ENCODE data around the gene IRF2BPL.
"Not testable (repeated sequence)": the region's sequence is repeated elsewhere in the genome, so short reads cannot be mapped to it uniquely, and the experiment has no call there.

Gene IRF2BPL

DNA sequence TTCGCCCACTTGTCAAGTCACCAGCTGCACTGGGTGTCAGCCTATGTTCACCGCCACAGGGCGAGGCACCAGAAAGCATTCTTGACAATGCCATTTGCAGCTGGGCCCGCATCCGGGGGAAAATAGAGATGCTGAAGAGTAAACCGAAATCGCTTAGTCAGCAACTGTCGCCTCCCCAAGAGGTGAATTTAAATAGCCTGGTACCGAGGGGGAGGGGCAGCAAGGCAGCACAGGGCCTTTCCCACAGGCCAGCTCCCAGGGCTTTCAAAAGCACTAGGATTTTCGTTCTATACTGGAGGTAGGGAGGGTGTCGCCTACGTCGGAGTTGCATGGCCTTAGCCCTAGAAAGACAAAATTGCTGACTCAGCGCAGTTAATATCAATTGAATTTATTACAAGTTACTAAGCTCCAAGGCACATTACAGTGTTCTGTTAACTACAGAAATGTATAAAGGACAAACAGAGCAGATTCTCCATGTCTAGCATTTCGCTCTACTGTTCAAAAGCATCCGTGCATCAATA, 4.3 kb downstream of the IRF2BPL start:
- CTCF ChIA-PET: interaction anchor here (0.6 to 2.7 kb wide), 13 partner anchors 17 to 148 kb away, joined by 3 to 14 read pairs (median 5); no protein-coding TSS in a partner anchor
- H3K27ac ChIP-seq: peak overlapping the region; percentile 97
- DNase-seq (ENCODE audit: low spot score): no peak
- POLR2A ChIA-PET (ENCODE audit: low non-redundant PET): interaction anchor here (0.5 to 1.7 kb wide), 6 partner anchors 11 to 151 kb away, joined by 3 to 6 read pairs (median 4); no protein-coding TSS in a partner anchor
- TF ChIP-seq, protein P1, sequence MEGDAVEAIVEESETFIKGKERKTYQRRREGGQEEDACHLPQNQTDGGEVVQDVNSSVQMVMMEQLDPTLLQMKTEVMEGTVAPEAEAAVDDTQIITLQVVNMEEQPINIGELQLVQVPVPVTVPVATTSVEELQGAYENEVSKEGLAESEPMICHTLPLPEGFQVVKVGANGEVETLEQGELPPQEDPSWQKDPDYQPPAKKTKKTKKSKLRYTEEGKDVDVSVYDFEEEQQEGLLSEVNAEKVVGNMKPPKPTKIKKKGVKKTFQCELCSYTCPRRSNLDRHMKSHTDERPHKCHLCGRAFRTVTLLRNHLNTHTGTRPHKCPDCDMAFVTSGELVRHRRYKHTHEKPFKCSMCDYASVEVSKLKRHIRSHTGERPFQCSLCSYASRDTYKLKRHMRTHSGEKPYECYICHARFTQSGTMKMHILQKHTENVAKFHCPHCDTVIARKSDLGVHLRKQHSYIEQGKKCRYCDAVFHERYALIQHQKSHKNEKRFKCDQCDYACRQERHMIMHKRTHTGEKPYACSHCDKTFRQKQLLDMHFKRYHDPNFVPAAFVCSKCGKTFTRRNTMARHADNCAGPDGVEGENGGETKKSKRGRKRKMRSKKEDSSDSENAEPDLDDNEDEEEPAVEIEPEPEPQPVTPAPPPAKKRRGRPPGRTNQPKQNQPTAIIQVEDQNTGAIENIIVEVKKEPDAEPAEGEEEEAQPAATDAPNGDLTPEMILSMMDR (conservative IDR thresholded peaks at IDR 0.05; ENCODE audit: low read depth): no peak

DNA sequence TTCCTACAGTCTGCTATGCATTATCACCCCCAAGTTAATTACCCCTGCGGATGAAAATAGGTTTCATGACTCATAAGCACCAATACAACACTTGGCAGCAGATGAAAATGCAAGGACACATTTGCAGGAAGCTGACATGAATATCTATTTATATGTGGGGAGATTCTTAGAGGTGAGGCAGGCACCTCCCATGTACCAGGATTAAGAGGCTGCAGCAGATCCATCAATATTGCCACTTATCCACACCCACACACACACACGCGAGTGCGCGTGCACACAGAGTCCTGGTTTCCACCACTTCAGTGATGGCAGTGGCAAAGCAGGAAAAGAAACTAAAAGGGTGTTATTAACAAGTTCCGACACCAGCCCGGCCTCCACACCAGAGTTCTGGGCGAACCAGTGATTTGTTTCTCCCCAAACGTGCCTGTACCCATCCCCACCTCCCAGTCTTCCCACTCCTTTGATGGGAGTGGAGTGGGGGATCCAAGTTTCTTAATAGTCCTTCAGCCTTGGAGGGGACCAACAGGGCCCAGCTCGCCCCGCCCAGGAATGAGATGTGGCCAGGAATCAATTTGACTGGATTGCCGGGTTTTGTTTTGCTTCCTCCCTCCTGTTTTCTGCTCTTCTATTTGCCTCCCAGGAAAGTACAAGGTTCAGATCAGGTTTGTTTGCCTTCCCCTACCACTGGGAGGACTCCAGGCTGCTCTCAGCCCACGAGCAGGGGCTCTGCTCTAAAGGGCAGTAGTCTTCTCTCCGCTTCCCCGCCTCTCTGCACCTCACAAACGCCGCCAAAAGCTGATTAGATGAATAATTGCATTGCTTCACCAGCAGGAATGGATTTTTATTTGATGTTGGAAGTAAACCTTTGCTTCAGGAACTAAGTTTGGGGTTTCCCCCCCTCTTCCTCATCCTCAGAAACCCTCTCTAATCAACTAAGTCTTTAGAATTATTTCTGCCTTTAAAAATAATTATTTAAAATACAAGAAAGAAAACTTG, 5.2 kb downstream of the IRF2BPL start:
- DNase-seq (ENCODE audit: low spot score): no peak
- POLR2A ChIA-PET (ENCODE audit: low non-redundant PET): interaction anchor here (0.8 to 1.7 kb wide), 5 partner anchors 10 to 70 kb away, joined by 3 to 6 read pairs (median 5); no protein-coding TSS in a partner anchor
- TF ChIP-seq, protein P1 (conservative IDR thresholded peaks at IDR 0.05; ENCODE audit: low read depth): no peak; the same call in none of the 2 replicates
- CTCF ChIA-PET: interaction anchor here (0.6 to 2.7 kb wide), 14 partner anchors 16 to 147 kb away, joined by 3 to 14 read pairs (median 4); no protein-coding TSS in a partner anchor
- H3K27ac ChIP-seq: peak overlapping the region; percentile 97

DNA sequence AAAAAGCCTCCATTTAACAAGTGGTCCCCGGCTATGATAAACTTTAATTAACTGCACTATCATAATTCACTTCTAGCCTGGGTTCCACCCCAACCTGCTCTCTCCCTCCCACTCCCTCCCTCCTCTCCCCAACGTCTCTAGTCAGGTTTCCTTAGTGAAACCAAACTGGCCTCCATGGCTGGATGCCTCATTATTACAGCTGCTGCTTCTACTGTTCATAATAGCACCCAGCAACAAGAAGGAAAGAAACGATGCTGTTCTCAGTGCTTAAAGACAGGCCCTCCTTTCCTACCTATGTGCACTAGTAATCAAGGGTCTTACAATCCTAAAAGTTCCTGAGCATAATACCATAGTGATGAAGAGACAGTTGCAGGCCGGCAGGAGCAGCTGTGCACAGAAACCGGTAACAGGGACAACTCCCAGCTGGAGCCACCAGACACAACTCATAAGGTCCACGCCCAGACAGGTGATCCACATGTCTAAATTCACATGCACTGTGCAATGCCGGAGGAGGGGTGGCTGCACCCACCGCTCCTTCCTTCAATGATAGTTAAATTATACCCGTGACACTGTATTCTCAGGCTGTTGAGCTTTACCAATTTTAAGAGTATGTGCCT, 6.2 kb downstream of the IRF2BPL start:
- POLR2A ChIA-PET (ENCODE audit: low non-redundant PET): interaction anchor here (1.1 kb wide), 1 partner anchor 61 kb away, joined by 3 read pairs; no protein-coding TSS in a partner anchor
- H3K27ac ChIP-seq: peak overlapping the region; percentile 97
- DNase-seq (ENCODE audit: low spot score): no peak
- CTCF ChIA-PET: interaction anchor here (0.7 to 2.7 kb wide), 5 partner anchors 26 to 69 kb away, joined by 4 to 14 read pairs (median 7); no protein-coding TSS in a partner anchor
- TF ChIP-seq, protein P1 (conservative IDR thresholded peaks at IDR 0.05; ENCODE audit: low read depth): no peak

DNA sequence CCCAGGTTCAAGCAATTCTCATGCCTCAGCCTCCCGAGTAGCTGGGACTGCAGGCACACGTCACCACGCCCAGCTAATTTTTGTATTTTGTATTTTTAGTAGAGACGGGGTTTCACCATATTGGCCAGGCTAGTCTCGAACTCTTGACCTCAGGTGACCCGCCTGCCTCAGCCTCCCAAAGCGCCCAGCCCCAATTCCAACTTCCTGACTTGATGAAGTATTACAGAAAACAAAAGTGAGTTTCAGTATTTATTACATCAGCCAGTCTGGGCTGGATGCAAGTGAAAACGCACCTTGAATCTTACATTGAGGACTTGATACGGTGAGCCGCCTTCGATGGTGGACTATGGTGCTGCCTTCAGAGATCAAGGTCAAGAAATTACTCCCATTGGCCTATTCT, 7.1 kb downstream of the IRF2BPL start:
- CTCF ChIA-PET: interaction anchor here (0.9 to 2.6 kb wide), 2 partner anchors 38 to 62 kb away, joined by 3 to 7 read pairs; no protein-coding TSS in a partner anchor
- POLR2A ChIA-PET (ENCODE audit: low non-redundant PET); DNase-seq (ENCODE audit: low spot score); H3K27ac ChIP-seq: not testable (repeated sequence)

DNA sequence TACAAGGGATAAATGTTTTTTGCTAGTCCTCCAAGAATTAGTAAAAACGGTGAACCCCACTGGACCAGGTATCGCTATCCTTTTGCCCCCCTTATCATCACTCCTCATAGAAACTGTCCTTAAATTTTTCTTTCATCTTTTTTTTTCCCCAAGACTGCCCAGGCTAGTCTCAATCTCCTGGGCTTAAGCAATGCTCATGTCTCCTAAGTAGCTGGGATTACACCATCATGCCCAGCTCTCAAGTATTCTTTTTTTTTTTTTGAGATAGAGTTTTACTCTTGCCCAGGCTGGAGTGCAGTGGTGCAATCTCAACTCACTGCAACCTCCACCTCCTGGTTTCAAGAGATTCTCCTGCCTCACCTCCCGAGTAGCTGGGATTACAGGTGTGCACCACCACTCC, 9.7 kb downstream of the IRF2BPL start:
- no peak overlapping the region for H3K27ac ChIP-seq
- ChIA-PET POLR2A (ENCODE audit: low non-redundant PET) (no interaction called here), CTCF (no interaction called here)
- no peak for DNase-seq (ENCODE audit: low spot score)
- TF ChIP-seq, protein P1 (conservative IDR thresholded peaks at IDR 0.05; ENCODE audit: low read depth): no peak

DNA sequence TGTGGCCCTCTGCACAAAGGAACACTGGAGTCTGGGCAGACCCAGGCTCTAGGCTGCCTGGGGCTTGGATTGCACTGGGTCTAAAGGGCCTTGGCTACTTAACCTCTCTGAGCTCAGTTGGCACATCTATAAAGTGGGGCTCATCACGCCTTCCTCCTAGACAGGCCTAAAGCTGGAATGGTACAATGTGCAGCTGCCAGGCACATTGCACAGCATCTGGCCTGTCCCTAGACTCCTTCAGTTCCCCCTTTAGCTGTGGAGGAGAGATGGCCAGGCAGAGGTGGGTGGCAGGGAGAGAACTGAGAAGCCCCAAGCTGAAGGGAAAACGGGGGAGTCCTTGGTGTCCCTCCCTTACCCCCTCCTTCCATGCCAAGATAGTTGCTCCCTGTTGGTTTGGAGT, 10.8 kb downstream of the IRF2BPL start:
- no peak overlapping the region for H3K27ac ChIP-seq
- TF ChIP-seq, protein P1 (conservative IDR thresholded peaks at IDR 0.05; ENCODE audit: low read depth): no peak
- ChIA-PET CTCF (no interaction called here), POLR2A (ENCODE audit: low non-redundant PET) (no interaction called here)
- no peak for DNase-seq (ENCODE audit: low spot score)

All from RWPE1 (cell line).